Stimulated activated naive CD8-positive, alpha-beta T cell treated with anti-CD3 and anti-CD28 coated beads, Interleukin-15, amount 100 ng/mL, for 72 hours (primary cell): ENCODE measurements around the gene ACVR1C.

Source experiments
- ATAC-seq: fragments of 150-1000 bp; cut with Tn5 transposase; 2 replicates; pipeline ENCODE4 v1.10.0; 2021; ENCODE audit warnings: mild to moderate bottlenecking, moderate library complexity
- DNase-seq, 2 donors: peaks; one replicate each; pipeline ENCODE4 v3.0.0; 2021 to 2022
- H3K27ac Mint-ChIP-seq, 2 donors: one replicate each; pipeline ENCODE4 v1.8.0; 2022; ENCODE audit warnings: mild to moderate bottlenecking in 2 of 2, mixed read lengths in 2 of 2, moderate library complexity in 2 of 2
- H3K27me3 Mint-ChIP-seq: one replicate; pipeline ENCODE4 v1.8.0; 2022; ENCODE audit warnings: mixed read lengths
- H3K4me1 Mint-ChIP-seq: one replicate; pipeline ENCODE4 v1.8.0; 2022; ENCODE audit warnings: mild to moderate bottlenecking, mixed read lengths
- H3K4me3 Mint-ChIP-seq, 2 donors: one replicate each; pipeline ENCODE4 v1.8.0; 2022; ENCODE audit warnings: mild to moderate bottlenecking in 2 of 2, mixed read lengths in 2 of 2, moderate library complexity in 1 of 2
- H3K9me3 Mint-ChIP-seq, 2 donors: one replicate each; pipeline ENCODE4 v1.8.0; 2022; ENCODE audit warnings: mixed read lengths in 2 of 2

ACVR1C gene

DNA sequence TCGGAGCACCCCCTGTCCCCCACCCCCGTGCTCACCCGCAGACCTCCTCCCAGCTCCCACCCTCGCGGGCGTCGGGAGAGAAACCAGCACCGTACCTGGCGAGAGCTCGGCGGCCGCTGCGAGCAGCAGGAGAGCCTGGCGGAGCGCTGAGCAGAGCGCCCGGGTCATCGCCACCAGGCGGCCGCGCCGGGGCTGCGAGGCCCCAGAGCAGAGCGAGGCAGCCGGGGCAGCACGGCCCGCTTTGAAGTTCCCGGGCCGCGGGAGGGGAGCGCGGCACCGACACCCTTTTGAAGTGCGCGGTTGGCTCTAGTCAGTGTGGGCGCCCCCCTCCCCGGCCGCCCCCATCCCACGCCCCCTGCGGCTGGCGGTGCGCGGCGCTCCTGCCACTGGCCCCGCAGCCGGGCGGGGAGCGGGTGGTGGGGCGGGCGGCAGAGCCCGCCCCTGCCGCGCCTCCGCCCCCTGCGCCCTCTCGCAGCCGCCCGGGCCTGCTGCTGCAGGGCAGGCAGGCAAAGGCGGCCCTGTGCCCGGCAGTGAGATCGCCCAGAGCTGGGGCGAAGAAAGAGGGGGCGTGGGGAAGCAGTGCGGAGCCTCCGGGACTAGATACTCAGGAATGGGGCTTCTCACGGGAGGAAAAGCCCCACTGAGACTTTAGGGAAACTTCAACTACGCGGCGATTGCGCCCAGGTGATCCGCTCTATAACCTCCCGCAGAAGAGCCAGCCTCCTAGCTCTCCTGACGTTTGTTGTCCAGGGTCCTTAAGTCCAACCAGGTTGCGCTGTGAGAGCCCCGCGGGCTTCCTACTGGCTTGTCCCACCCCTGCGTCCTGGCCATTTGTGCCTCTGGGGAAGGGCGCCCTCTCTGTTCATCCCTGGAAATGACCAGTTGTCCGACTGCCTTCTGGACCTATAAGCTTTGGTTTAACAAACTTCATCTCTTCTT lies at the start of gene ACVR1C:
Gene ACVR1C, minus strand, starts transcription at position 388 of the 939 bp plus-strand sequence. Its CDS starts 220 bp downstream, at position 168.
- ATAC-seq (peak; percentile 92), DNase-seq (peak; percentile 73 to 81)
- Mint-ChIP-seq H3K9me3 (no peaks in the 10 kb centered on the region), H3K4me1 (peaks cover 44% of the 10 kb centered on the region), H3K4me3 (peak within 1 kb of the TSS; percentile 90 to 91), H3K27me3 (no peaks in the 10 kb centered on the region), H3K27ac (peak within 1 kb of the TSS in 1 of 2 donors; percentile 77)

DNA sequence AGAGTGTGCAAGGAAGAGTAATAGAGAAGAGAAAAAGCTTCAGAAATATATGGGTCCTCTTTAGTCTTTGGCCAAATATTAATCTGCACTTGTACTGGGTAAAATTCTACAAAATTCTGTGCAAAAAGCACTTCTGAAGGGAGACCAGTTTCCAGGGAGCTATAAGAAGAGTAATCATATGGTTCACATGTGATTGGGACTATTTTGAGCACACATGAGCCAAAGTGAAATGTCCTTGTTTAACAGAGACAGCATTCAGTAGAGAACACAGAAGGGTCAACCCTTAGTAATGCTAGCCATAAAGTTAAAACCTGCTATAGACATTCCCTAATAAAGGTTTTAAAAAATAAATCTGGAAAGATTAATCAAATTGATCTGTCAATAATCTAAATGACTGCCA lies 49.3 kb upstream of the ACVR1C start:
- no peak for ATAC-seq
- H3K27ac Mint-ChIP-seq = no peak overlapping the region
- no peaks in the 10 kb centered on the region for H3K9me3 Mint-ChIP-seq
- no peaks in the 10 kb centered on the region for H3K4me1 Mint-ChIP-seq
- H3K4me3 Mint-ChIP-seq = no peak overlapping the region
- DNase-seq = no peak
- no peaks in the 10 kb centered on the region for H3K27me3 Mint-ChIP-seq

DNA sequence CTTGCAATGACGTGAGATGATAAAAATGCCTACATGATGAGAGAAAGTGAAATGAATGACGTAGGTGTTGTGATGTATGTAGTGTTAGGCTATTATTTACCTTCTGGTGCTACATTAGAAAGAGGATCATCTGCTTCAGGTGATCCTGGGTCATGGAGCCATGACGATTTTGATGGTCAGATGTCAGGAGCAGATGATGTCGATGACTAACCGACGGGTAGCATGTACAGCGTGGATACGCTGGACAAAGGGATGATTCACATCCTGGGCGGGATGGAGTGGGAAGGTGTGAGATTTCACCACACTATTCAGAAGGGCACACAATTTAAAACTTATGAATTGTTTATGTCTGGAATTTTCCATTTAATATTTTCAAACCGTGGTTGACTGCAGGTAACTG lies 43.5 kb upstream of the ACVR1C start:
- H3K4me3 Mint-ChIP-seq = no peak overlapping the region
- H3K27me3 Mint-ChIP-seq = no peaks in the 10 kb centered on the region
- no peak overlapping the region for H3K27ac Mint-ChIP-seq
- no peaks in the 10 kb centered on the region for H3K9me3 Mint-ChIP-seq
- H3K4me1 Mint-ChIP-seq = no peaks in the 10 kb centered on the region
- no peak for DNase-seq
- ATAC-seq = no peak

DNA sequence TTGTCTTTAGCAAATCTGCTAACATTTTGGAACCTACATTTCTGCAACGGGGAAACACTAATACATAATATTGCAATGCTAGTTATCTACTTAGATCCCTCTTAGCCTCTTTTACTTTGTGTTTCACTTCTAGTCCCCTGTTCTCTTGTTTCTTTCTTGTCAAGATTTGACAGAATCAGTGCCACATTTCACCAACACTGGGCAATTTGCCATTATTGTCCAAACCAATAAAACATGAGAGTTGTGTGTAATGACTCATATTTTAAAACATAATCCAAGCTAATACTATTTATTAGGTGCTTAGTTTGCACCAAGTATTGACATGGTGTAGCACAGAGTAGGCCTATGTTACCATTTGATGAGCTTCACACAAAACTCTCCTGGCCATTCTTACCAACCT lies 33.7 kb upstream of the ACVR1C start:
- H3K27ac Mint-ChIP-seq = no peak overlapping the region
- peaks cover 0 to 7% of the 10 kb centered on the region in 2 donors for H3K9me3 Mint-ChIP-seq
- no peak overlapping the region for H3K4me3 Mint-ChIP-seq
- DNase-seq = no peak
- no peak for ATAC-seq
- no peaks in the 10 kb centered on the region for H3K27me3 Mint-ChIP-seq
- H3K4me1 Mint-ChIP-seq = no peaks in the 10 kb centered on the region

DNA sequence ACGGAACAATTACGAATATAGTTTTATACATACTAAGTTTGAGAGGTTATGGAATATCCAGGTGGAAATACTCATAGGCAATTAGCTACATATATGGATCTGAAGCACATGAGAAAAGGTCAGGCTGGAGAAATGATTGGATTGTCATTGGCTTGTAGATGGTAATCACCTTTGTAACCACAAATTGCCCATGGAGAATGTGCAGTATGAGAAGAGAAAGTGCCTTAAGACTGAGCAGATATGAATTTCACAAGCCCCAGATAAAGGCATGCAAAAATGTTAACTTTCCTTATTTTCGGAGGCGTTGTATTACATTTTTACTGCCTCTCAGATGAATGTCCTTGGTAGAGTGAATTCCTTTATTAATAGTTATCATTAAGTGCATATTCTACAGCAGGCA lies 33.1 kb upstream of the ACVR1C start:
- Mint-ChIP-seq H3K27me3 (no peaks in the 10 kb centered on the region), H3K9me3 (peaks cover 0 to 7% of the 10 kb centered on the region in 2 donors), H3K27ac (no peak overlapping the region), H3K4me3 (no peak overlapping the region), H3K4me1 (no peaks in the 10 kb centered on the region)
- no peak for ATAC-seq
- DNase-seq = no peak

DNA sequence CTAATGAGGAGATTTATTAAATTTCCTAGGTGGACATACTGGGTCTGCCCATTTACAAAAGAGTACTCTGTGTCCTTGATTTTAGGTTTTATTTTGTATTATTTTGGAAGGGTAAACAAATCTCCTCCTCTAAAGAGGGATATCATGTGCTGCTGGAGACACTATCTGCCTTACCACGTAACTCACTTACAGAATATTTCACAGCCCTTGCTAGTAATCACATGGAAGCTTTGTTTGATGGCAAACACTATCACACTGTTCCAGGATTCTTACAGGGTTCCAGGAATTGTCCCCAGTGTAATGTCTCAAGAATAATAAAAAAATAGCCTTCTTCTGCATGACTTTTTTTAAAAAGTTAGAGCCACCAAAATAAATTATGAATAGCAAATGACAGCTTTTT lies 29.2 kb upstream of the ACVR1C start:
- no peak for ATAC-seq
- no peaks in the 10 kb centered on the region for H3K4me1 Mint-ChIP-seq
- H3K9me3 Mint-ChIP-seq = peaks cover 0 to 7% of the 10 kb centered on the region in 2 donors
- no peak overlapping the region for H3K4me3 Mint-ChIP-seq
- no peak for DNase-seq
- H3K27me3 Mint-ChIP-seq = no peaks in the 10 kb centered on the region
- no peak overlapping the region for H3K27ac Mint-ChIP-seq

DNA sequence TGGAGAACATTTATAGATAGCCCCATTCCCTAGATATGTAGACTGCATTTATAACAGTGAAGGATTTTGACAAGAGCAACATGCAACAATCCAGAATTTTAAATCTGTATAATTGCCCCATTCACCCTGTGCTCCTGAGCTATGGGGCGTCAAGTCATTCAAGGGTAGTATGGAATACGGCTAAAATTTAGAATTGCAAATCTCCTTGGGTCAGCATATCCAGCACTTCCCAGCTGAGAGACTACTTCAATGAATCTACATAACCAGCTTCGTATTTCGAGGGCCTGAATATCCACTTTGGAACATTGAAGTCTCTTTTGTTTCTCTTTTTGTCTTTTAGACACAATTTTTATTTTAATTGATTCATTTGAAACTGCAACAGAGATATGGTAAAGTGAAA lies 28.4 kb upstream of the ACVR1C start:
- no peak overlapping the region for H3K4me3 Mint-ChIP-seq
- DNase-seq = no peak
- peaks cover 0 to 7% of the 10 kb centered on the region in 2 donors for H3K9me3 Mint-ChIP-seq
- no peak for ATAC-seq
- no peak overlapping the region for H3K27ac Mint-ChIP-seq
- H3K27me3 Mint-ChIP-seq = no peaks in the 10 kb centered on the region
- H3K4me1 Mint-ChIP-seq = no peaks in the 10 kb centered on the region

DNA sequence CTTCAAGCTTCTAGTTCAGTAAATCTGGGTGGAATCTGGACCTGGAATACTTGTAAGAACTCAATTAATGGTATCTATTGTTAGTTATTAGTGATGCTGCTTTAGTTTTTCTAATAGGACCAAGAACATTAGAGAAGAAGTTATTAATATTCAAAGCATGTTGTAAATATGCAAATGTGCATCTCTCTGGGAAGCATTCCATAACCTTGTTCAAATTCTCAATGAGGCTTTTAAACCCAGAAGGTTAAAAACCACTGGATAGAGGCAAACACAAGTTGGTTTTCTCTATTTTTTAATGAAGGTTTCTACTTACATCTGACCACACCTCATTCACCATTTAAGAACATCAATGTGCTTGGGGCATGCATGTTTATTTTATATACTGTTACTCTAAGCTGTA lies 16.1 kb upstream of the ACVR1C start:
- DNase-seq (no peak), ATAC-seq (no peak)
- Mint-ChIP-seq H3K9me3 (peaks cover 0 to 3% of the 10 kb centered on the region in 2 donors), H3K27ac (no peak overlapping the region), H3K4me3 (no peak overlapping the region), H3K27me3 (peaks cover 8% of the 10 kb centered on the region), H3K4me1 (no peaks in the 10 kb centered on the region)

DNA sequence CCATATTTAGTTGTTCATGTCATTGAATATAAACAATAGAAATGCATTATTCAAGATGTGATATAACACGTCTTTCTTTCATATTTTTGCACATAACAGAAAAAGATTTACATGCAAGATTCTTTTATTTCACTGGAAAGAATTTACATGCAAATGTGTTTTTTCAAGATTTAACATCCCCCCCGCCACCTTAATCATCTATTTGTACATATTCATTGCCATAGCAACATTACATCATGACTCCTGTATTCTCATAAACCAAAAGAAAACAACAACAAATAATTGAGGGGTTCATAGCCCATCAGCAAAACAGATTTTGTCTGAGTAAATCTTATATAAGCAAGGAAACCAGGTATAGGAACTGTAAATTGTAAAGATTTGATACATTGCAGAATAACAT lies 3.2 kb upstream of the ACVR1C start:
- Mint-ChIP-seq H3K9me3 (no peaks in the 10 kb centered on the region), H3K4me3 (no peak overlapping the region), H3K27me3 (peaks cover 10% of the 10 kb centered on the region), H3K4me1 (peaks cover 18% of the 10 kb centered on the region), H3K27ac (no peak overlapping the region)
- DNase-seq (no peak), ATAC-seq (no peak)

DNA sequence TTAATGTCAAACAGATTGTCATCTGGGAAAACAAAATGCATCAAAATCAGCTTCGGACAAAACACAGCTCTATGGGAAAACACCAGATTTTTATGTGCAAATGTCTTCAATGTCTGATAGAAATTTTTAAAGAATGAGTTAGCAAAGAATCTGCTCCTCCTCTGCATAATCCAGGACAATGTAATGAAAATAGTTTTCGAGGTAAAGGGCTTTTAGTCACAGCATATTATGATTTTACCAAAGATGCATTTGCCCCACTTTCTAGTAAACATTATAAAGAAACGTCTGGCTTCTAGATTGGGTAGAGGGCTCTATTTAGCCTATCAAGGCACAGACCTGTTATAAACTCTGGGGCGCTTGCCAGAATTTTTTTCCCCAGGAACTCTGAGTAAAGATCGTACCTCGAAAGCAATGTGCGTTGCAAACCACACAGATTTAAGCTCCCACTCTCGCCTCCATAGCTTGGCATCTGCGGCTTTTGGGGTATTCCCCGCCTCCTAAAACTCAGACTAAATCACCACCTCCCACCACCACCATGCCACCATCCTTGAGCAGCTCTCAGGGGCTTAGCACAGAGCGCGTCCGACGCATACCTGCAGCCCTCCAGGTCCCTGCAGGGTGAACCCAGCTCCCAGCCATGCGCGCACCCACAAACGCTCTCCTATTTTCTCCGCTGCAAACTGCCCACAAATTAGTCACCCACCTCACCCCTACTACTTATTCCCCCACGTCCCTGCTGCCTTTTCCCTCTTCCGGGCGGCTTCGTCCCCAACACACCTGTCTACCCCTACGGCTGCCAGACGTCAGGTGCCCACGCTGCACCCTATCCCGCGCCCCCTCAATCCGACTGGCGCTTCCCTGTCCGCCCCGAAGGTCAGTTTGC lies 829 bp downstream of the ACVR1C start:
- Mint-ChIP-seq H3K9me3 (peaks cover 5 to 8% of the 10 kb centered on the region in 2 donors), H3K27ac (peak overlapping the region in 1 of 2 donors; percentile 77), H3K4me1 (peaks cover 44% of the 10 kb centered on the region), H3K27me3 (no peaks in the 10 kb centered on the region), H3K4me3 (peak overlapping the region; percentile 89 to 91)
- DNase-seq (peak; percentile 40 to 49), ATAC-seq (peak; percentile 72)

DNA sequence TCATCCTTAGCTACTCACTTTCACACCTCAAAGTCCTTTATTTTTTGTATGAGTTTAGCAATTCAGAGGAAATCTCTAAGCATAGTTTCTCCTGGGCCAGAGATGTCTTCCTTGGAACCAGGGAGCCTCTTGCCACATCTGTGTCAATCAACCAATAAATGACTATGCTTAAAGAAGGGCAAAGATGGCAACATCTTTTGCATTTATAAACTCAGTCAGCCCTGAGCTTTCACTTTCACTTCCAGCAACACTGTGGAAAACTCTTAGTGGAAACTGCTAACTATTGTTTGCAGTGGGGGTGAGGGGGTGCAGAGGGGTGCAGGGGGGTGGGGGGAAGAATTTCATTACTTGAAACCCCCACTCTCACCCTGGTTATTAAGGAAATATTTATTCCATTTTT lies 3.4 kb downstream of the ACVR1C start:
- peak overlapping the region; percentile 28 to 65 for H3K27ac Mint-ChIP-seq
- H3K4me3 Mint-ChIP-seq = peak overlapping the region; percentile 58 to 68
- no peak for ATAC-seq

DNA sequence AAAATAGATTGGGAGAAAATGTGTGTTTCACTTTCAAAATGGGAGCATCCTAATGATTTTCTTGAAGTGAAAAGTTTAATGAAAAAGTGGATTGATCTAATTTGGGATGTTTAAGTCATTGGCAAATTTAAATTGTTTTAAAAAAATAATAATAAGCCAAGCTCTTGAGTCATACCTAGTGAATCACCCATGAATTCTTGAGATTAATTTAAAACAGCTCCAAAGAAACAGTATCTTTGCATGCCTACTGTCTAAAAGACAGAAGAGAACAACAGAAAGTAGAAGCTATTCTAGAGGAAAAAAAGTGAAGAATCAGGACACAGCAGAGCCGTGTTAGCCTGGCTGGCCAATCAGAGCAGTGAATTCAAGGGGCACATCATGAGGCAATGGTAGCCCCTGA lies 7.7 kb downstream of the ACVR1C start:
- Mint-ChIP-seq H3K4me3 (no peak overlapping the region), H3K27ac (no peak overlapping the region), H3K9me3 (peaks cover 15 to 18% of the 10 kb centered on the region in 2 donors), H3K4me1 (peaks cover 20% of the 10 kb centered on the region), H3K27me3 (no peaks in the 10 kb centered on the region)
- no peak for ATAC-seq
- no peak for DNase-seq

More for the DNA sequence above, 3.4 kb downstream of the ACVR1C start:
- no peak for DNase-seq
- peaks cover 15 to 18% of the 10 kb centered on the region in 2 donors for H3K9me3 Mint-ChIP-seq
- no peaks in the 10 kb centered on the region for H3K27me3 Mint-ChIP-seq
- peaks cover 44% of the 10 kb centered on the region for H3K4me1 Mint-ChIP-seq

DNA sequence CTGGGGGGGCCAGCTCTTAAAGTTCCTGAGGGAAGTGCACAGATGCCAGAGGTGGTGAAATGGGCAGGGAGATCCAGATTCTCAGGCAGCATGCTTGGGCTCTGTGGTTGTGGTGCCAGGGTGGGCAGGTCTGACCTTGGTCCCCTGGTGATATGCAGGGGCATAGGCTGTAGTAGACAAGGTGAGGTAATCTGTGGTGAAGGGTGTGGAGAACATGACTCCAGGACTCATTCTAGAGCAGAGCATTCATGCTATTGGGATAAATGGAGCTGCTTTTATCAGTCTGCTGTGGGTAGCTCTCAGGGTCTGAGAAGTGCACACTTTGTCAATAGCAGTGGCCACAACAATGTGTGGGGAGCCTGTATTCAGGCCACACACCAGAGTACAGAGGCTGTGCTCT lies 16.9 kb downstream of the ACVR1C start:
- Mint-ChIP-seq H3K4me1 (peaks cover 6% of the 10 kb centered on the region), H3K4me3 (no peak overlapping the region), H3K9me3 (peaks cover 9 to 11% of the 10 kb centered on the region in 2 donors), H3K27ac (no peak overlapping the region), H3K27me3 (no peaks in the 10 kb centered on the region)
- no peak for ATAC-seq
- no peak for DNase-seq

DNA sequence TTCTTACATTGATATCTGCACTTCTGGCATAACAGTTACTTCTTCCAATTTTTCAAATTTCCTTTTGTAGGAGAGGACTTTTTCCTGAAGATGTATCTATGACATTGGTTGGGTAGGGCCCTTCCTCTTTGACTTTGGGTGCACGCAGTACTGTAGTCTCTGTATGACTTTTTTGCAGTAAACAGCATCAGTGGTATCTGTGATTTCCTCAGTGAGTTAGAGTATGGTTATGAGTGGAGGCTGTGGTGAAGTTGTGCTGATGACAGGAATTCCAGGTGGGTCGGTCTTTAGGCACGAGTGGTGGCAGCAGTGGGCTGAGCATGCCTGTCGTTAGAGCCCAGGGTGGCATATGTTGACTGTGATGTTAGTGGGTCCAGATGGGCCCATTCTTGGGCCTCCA lies 17.6 kb downstream of the ACVR1C start:
- ATAC-seq = no peak

DNA sequence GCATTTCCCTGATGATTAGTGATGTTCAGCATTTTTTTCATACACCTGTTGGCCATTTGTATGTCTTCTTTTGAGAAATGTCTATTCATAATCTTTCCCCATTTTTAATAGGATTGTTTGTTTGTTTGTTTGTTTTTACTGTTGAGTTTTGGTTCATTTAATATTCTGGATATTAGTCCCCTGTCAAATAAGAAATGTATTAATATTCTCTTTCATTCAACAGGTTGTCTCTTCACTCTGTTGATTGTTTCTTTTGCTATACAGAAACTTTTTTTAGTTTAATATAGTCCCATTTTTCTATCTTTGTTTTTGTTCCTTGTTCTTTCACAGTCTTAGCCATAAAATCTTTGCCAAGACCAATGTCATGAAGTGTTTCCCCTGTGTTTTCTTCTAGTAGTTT lies 22.1 kb downstream of the ACVR1C start:
- Mint-ChIP-seq H3K9me3 (peaks cover 9% of the 10 kb centered on the region in 2 donors), H3K27ac (no peak overlapping the region), H3K4me3 (no peak overlapping the region), H3K27me3 (no peaks in the 10 kb centered on the region), H3K4me1 (peaks cover 6% of the 10 kb centered on the region)
- no peak for DNase-seq
- no peak for ATAC-seq

More for the DNA sequence above, 17.6 kb downstream of the ACVR1C start:
- Mint-ChIP-seq H3K4me3 (no peak overlapping the region), H3K9me3 (peaks cover 9 to 11% of the 10 kb centered on the region in 2 donors), H3K27ac (no peak overlapping the region), H3K4me1 (peaks cover 6% of the 10 kb centered on the region), H3K27me3 (no peaks in the 10 kb centered on the region)
- DNase-seq = no peak

DNA sequence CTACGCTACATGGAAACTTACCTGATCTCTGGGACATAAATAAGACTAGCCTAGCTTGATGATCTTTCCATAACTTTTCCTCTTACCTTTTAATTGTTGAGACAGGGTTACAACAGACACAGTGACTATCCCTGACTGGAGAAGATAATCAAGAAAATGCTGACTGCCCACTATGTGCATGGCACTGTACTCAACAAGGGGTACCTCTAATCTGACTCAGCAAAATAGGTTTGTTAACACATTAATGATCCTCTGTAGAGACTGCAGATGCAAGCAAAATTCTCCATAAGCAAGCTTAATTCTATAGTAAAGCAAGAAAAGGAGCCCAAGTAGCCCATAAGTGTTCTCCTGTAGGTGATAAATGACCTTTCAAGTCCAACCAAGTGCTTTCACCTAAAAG lies 25.5 kb downstream of the ACVR1C start:
- Mint-ChIP-seq H3K4me3 (no peak overlapping the region), H3K27ac (no peak overlapping the region), H3K4me1 (no peaks in the 10 kb centered on the region), H3K9me3 (no peaks in the 10 kb centered on the region), H3K27me3 (no peaks in the 10 kb centered on the region)
- ATAC-seq (no peak), DNase-seq (no peak)
